Gastroesophageal sphincter (tissue), 3 donors: ENCODE data around the gene RABL3.

Source experiments
- CTCF ChIP-seq, 4 experiments: fragments of 200-600 bp in 2 of 4; fragments of 450-650 bp in 2 of 4; sonication (generic) in 1 of 4; IDR thresholded peaks; one replicate each; pipeline ENCODE4 v1.5.1; 2017 to 2019; ENCODE audit warnings: antibody characterized with exemption in 4 of 4, mild to moderate bottlenecking in 2 of 4, moderate library complexity in 2 of 4
- POLR2A ChIP-seq, 2 donors: fragments of 450-650 bp; IDR thresholded peaks; one replicate each; pipeline ENCODE4 v1.6.1; 2017; ENCODE audit warnings: antibody characterized with exemption in 2 of 2, mild to moderate bottlenecking in 2 of 2, moderate library complexity in 1 of 2

- no peak for TF ChIP-seq CTCF (IDR thresholded peaks at IDR 0.05)
- no peak for TF ChIP-seq POLR2A (IDR thresholded peaks at IDR 0.05)
Observed at GRCh38 chr3:120741320-120741719, 996 bp downstream of the RABL3 start.
